ENCODE results near the gene GPC6.

DNA sequence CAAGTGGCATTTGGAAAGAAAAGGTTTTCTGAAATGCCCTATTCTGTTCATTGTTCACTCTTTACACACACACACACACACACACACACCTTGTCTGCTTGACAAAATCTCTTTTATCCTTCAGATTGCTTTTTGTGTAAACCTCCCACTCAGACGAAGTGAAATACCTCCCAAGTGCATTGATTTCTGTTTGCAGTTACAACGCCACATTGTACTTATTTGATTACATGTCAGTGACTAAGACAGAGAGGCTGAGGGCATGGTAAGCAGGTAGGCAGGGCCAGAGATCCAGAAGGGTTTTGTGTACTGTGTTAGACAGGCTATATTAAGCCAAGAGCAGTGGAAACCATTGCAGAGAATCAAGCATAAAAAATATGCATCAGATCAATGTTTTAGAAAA, 561.8 kb downstream of the GPC6 start:
- TF ChIP-seq, protein P1, sequence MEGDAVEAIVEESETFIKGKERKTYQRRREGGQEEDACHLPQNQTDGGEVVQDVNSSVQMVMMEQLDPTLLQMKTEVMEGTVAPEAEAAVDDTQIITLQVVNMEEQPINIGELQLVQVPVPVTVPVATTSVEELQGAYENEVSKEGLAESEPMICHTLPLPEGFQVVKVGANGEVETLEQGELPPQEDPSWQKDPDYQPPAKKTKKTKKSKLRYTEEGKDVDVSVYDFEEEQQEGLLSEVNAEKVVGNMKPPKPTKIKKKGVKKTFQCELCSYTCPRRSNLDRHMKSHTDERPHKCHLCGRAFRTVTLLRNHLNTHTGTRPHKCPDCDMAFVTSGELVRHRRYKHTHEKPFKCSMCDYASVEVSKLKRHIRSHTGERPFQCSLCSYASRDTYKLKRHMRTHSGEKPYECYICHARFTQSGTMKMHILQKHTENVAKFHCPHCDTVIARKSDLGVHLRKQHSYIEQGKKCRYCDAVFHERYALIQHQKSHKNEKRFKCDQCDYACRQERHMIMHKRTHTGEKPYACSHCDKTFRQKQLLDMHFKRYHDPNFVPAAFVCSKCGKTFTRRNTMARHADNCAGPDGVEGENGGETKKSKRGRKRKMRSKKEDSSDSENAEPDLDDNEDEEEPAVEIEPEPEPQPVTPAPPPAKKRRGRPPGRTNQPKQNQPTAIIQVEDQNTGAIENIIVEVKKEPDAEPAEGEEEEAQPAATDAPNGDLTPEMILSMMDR (IDR thresholded peaks at IDR 0.05) = no peak
- TF ChIP-seq POLR2A (IDR thresholded peaks at IDR 0.05) = no peak

Measured in uterus (tissue), 2 donors.